Pancreas (tissue), 10 donors: Measurements from ENCODE around the gene CSF3R. TPM values are rescaled to one million over a fixed set of nuclear protein-coding genes. Genes with fewer than 3 reads are reported as not detected.

Experiments used
- ATAC-seq, 4 donors: fragments of 200-7000 bp; cut with Tn5 transposase; one replicate each; pipeline versions ENCODE4 v1.8.0 to v1.9.1; 2020; ENCODE audit warnings: mild to moderate bottlenecking in 4 of 4, moderate library complexity in 4 of 4
- DNase-seq, 6 donors: peaks; one replicate each; pipeline ENCODE4 v3.0.0-alpha.2; 2020
- FAIRE-seq: peaks from 2 replicates; lab custom pipeline; 2012; peaks lifted over from hg19 to GRCh38; lab: Jason Lieb, UNC
- H3K27ac ChIP-seq, 4 donors: fragments of 200-600 bp; sonication (generic); 1 replicate in 3 of 4; 2 replicates in 1 of 4; pipeline versions ENCODE4 v1.5.0 to v1.8.0; 2020
- H3K27me3 ChIP-seq, 4 donors: fragments of 200-600 bp; one replicate each; pipeline ENCODE4 v1.8.0; 2021
- H3K36me3 ChIP-seq, 3 donors: fragments of 200-600 bp; sonication (generic) in 1 of 3; one replicate each; pipeline versions ENCODE4 v1.5.0 to v1.8.0; 2020 to 2021
- H3K4me1 ChIP-seq, 3 donors: fragments of 200-600 bp; one replicate each; pipeline ENCODE4 v1.8.0; 2021
- H3K4me3 ChIP-seq, 4 donors: fragments of 200-600 bp; sonication (generic) in 2 of 4; one replicate each; pipeline versions ENCODE4 v1.5.0 to v1.8.0; 2020 to 2021
- H3K9me3 ChIP-seq, 4 donors: fragments of 200-600 bp; one replicate each; pipeline ENCODE4 v1.8.0; 2021
- WGBS, 2 donors: extraction: QIAGEN DNeasy Blood & Tissue Kit; methylation state at CpG; one replicate each; pipeline ENCODE4 v1.1.7; 2013; 5-methylcytosine and 5-hydroxymethylcytosine counted together
- intact Hi-C, 3 donors: fragments of 100-400 bp; cut with DNase I; formaldehyde crosslinking; loops; one replicate each; pipeline versions ENCODE4 v1.11.1 to v1.14.2; 2022
- polyA plus RNA-seq, 2 donors: library from polyadenylated mRNA; stranded (reverse); fragments of 200-250 nt; gene quantifications; one replicate each; pipeline ENCODE4 v1.2.3, GENCODE V29; 2013
- total RNA-seq, 6 donors: library from RNA; stranded (reverse); fragmentation: NEBNext Ultra II Directional in 4 of 6; extraction: Animal tissue kit (Norgen Biotek cat#: 25700) in 4 of 6; gene quantifications; one replicate each; pipeline versions ENCODE4 v1.2.1 to v1.2.4, GENCODE V29; 2021 to 2023
- TF ChIP-seq, protein P1 (sequence below), 4 donors: fragments of 200-600 bp; sonication (generic) in 3 of 4; IDR thresholded peaks; one replicate each; pipeline versions ENCODE4 v1.5.0 to v1.8.0; 2021; ENCODE audit warnings: antibody characterized with exemption in 4 of 4
- donor health status: healthy with polysubstance abuse.
- donor health status: DM: no; HTN: no; CAD: no; lungs with moderate emphysema.
- donor health status: DM: no; HTN: no; CAD: no.
- donor health status: control.
- donor health status: control.
- donor health status: Bipolar disorder and iron deficiency.
- donor health status: DM: yes; HTN: yes; CAD: no.
- donor health status: DM: no; HTN: no; CAD: no.
- donor health status: DM: no; HTN: no; CAD: no.
- donor health status: DM: yes; HTN: yes; CAD: no.

The CSF3R gene
- total and polyA plus RNA-seq, 8 donors: 0.47 to 13.4 (median 2.7) TPM

DNA sequence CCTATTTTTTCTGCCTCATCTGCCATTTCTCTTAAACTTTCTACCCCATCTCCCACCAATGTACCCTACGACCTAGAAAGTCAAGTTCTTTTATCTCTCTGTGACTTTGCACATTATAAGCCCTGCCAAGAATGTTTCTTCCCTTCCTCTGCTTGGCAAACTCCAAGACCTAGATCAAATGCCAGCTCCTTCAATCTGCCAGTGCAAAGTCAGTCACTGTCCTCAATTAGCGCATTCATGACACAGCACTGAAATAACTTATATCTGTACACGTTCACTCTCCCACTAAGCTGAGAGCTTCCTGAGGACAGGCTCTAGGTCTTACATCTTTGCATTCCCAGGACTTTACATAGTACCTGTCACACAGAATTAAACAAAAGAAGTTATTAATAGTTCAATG is 63.6 kb downstream of the CSF3R start:
- H3K4me1 ChIP-seq: peaks cover 0 to 5% (median 0%) of the 10 kb centered on the region in 3 donors
- DNase-seq (no peak), ATAC-seq (no peak), FAIRE-seq (no peak)
- H3K27me3 ChIP-seq: no peaks in the 10 kb centered on the region
- peaks cover 0 to 14% (median 0%) of the 10 kb centered on the region in 3 donors for H3K36me3 ChIP-seq
- TF ChIP-seq, protein P1, sequence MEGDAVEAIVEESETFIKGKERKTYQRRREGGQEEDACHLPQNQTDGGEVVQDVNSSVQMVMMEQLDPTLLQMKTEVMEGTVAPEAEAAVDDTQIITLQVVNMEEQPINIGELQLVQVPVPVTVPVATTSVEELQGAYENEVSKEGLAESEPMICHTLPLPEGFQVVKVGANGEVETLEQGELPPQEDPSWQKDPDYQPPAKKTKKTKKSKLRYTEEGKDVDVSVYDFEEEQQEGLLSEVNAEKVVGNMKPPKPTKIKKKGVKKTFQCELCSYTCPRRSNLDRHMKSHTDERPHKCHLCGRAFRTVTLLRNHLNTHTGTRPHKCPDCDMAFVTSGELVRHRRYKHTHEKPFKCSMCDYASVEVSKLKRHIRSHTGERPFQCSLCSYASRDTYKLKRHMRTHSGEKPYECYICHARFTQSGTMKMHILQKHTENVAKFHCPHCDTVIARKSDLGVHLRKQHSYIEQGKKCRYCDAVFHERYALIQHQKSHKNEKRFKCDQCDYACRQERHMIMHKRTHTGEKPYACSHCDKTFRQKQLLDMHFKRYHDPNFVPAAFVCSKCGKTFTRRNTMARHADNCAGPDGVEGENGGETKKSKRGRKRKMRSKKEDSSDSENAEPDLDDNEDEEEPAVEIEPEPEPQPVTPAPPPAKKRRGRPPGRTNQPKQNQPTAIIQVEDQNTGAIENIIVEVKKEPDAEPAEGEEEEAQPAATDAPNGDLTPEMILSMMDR (IDR thresholded peaks at IDR 0.05): no peak
- no peak overlapping the region for H3K27ac ChIP-seq
- no peak overlapping the region for H3K4me3 ChIP-seq
- intact Hi-C loops: loop anchor here in 2 of 3 donors (5.0 to 10.0 kb wide), 3 partner anchors 74 to 324 kb away; no protein-coding TSS in a partner anchor
- 77 to 83% methylated on average over 3 of the region's 3 CpGs for WGBS, 2 donors
- H3K9me3 ChIP-seq: no peaks in the 10 kb centered on the region

DNA sequence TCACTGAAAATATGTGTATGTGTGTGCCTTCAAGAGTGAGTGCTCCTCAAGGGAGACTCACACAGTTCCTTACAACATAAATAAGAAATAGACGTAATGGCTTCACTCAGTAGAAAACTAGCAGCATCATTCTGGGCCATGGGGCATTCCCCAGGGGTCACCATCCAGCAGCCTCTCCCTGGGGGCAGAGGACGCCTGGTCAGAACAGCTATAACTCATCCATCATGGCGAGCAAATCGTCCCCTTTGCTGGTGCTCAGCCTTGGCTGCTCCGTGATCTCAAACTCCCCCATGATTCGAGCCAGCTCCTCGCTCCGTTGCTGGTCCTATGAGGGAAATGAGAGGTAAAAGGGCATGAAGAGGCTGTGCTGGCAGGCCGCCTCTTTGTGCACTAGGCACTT is 64.8 kb downstream of the CSF3R start:
- intact Hi-C loops: loop anchor here in 2 of 3 donors (5.0 to 10.0 kb wide), 3 partner anchors 73 to 323 kb away; no protein-coding TSS in a partner anchor
- FAIRE-seq (no peak), ATAC-seq (no peak), DNase-seq (no peak)
- TF ChIP-seq, protein P1 (IDR thresholded peaks at IDR 0.05): no peak
- H3K4me3 ChIP-seq: no peak overlapping the region
- no peaks in the 10 kb centered on the region for H3K9me3 ChIP-seq
- H3K4me1 ChIP-seq: peaks cover 0 to 5% (median 0%) of the 10 kb centered on the region in 3 donors
- H3K27ac ChIP-seq: no peak overlapping the region
- WGBS, 2 donors: 86% methylated on average over 9 of the region's 9 CpGs
- peaks cover 0 to 11% (median 0%) of the 10 kb centered on the region in 3 donors for H3K36me3 ChIP-seq
- H3K27me3 ChIP-seq: no peaks in the 10 kb centered on the region

Other genes starting within 250 kb of the CSF3R start
- 1 to 10 TPM in 2 of 6 donors, under 1 TPM in 4; 0.41 to 1.7 (median 0.58) TPM for gene SH3D21, start 176.5 kb downstream of the CSF3R start, total RNA-seq
- 1 to 10 TPM; 1.7 to 2.6 TPM for gene SH3D21, start 176.5 kb downstream of the CSF3R start, polyA plus RNA-seq
- 10 to 100 TPM in 1 of 6 donors, 1 to 10 TPM in 5; 3.3 to 11.4 (median 3.9) TPM for gene EVA1B, start 159.3 kb downstream of the CSF3R start, total RNA-seq
- gene EVA1B, start 159.3 kb downstream of the CSF3R start, polyA plus RNA-seq: 10 to 100 TPM; 13.3 to 14.0 TPM
- 10 to 100 TPM; 32.9 to 68.1 (median 40.8) TPM for gene STK40, start 97.0 kb downstream of the CSF3R start, total RNA-seq
- gene STK40, start 97.0 kb downstream of the CSF3R start, polyA plus RNA-seq: 10 to 100 TPM; 21.2 to 26.2 TPM
- 10 to 100 TPM in 5 of 6 donors, 1 to 10 TPM in 1; 9.5 to 16.4 (median 13.5) TPM for gene LSM10, start 85.0 kb downstream of the CSF3R start, total RNA-seq
- 10 to 100 TPM; 21.4 to 26.9 TPM for gene LSM10, start 85.0 kb downstream of the CSF3R start, polyA plus RNA-seq
- gene OSCP1, start 32.5 kb downstream of the CSF3R start, total RNA-seq: 1 to 10 TPM; 3.3 to 5.6 (median 4.7) TPM
- gene OSCP1, start 32.5 kb downstream of the CSF3R start, polyA plus RNA-seq: 1 to 10 TPM; 5.2 to 9.8 TPM
- 10 to 100 TPM; 20.4 to 27.8 (median 26.1) TPM for gene MRPS15, start 18.5 kb downstream of the CSF3R start, total RNA-seq
- gene MRPS15, start 18.5 kb downstream of the CSF3R start, polyA plus RNA-seq: 10 to 100 TPM; 62.6 to 79.3 TPM